HG03460 (cell line): Measurements from ENCODE around the gene VPS50.

Experiments used
- ATAC-seq: cut with Tn5 transposase; IDR thresholded peaks from one replicate; pipeline ENCODE4 v1.9.1; 2021; ENCODE audit not compliant: unreplicated experiment

Gene VPS50

GRCh38 chr7:93238131-93238530 lies 6.0 kb downstream of the VPS50 start:
- no peak for ATAC-seq

DNA sequence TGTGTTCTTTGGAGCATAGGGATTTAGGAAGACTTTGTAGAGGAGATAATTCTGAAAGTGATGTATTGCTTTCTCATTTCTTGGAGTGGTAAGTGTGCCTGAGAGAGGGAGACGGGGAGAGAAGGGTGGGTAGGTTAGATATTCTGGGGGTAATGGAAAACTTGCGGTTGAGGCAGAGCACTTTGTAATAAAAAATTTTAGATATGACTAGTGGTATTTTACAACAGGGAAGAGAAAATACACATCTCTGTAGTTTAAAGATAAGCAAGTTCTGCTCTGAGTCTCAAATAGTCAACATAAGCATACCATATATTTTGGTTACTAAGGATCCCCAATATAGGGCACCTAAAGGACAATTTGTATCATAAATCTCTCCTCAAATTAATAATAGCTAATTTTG lies 6.6 kb downstream of the VPS50 start:
- ATAC-seq = no peak

DNA sequence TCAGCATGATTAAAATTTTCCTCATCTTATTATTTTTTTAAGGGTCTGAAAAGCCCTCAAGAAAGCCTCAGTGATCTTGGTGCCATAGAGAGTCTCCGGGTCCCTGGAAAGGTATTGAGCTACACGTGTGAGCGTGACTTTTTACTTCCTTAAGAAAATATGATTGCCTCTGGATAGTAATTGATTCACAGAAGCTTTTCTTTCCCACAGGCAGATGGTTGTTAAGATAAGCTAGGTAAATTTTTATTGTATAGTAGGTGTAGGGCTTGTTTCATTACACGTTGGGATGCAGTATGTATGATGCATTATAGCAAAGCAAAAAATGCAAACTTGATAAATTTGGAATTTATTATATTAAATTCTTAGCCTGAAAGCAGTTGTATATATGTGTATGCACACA lies 7.7 kb downstream of the VPS50 start:
- ATAC-seq = no peak

DNA sequence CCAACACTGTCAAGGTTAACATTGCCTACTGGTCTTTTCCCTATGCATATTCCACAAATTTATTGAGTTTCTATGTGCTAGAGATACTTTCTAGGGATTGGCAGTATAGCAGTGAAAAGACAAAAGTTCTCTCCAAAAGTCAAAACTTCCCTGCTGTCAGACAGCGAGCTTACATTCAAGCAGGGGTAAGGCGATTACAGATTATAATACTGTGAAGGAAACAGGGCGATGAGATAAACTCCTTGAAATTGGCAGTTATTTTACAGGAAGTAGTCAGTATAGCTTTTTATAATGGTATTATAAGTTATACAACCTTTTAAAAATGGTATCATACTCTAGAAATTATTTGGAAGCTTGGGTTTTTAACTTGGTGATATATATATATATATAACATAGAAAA lies 9.9 kb downstream of the VPS50 start:
- ATAC-seq = no peak

DNA sequence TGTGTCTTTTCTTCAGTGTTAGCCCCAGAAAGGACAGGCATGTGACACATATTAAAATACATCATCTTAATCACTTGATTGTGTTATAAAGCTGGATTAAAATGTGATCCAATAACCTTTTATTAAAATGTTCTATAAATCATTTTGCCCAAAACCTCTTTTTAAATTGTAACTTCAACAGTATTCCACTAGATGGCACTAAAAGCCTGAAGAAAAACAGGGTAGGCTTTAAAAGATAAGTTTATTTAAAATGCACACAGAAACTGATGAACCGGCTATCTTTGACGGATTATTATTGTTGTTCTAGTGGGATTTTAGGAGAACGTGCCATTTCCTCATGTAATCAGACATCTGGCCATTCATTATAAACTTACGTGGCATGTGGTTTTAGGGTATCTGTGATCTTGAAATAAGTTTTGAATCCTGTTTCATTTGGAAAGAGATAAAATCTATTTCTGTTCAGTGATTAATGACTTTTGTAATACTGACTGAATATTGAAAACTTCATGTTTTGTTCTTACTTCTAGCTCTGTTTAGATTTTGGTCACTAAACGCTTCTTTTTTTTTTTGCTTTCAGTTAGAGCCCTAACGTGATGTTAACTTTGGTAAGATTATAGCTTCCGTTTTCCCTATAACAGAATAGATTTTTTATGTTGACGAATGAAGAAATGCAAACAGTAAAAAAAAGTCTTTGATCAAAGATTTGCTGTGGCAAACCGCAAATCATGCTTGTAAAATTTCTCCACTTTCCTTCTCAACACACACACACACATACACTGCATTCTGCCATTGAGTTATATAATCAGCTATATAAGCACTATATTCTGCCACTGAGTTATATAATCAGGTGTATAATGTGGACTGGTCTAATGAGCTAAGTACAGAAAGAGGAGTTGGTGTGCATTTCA lies 13.6 kb downstream of the VPS50 start:
- ATAC-seq = no peak

GRCh38 chr7:93249491-93250148 lies 17.5 kb downstream of the VPS50 start:
- ATAC-seq = no peak

DNA sequence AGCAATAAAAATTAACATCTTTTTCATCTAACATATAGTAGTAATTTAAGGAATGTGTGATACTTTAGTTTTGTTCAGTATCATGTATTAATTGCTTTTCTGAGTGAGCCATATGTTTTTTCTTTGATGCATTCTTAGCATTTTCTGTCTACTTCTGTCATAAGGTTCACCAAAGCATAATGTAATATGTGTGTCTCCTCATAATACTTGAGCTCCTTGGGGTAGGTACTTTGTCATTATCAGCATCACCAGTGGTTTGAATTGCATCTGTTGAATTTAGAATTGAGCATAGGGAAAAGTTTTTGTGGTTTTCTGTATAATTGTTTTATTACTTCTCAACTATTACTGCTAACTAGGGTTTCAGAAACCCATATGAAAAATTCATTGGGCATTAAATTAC lies 26.5 kb downstream of the VPS50 start:
- no peak for ATAC-seq

GRCh38 chr7:93262535-93262934 lies 30.4 kb downstream of the VPS50 start:
- no peak for ATAC-seq

GRCh38 chr7:93265220-93265619 lies 33.1 kb downstream of the VPS50 start:
- ATAC-seq = no peak

GRCh38 chr7:93279541-93279940 lies 47.4 kb downstream of the VPS50 start:
- ATAC-seq = no peak

DNA sequence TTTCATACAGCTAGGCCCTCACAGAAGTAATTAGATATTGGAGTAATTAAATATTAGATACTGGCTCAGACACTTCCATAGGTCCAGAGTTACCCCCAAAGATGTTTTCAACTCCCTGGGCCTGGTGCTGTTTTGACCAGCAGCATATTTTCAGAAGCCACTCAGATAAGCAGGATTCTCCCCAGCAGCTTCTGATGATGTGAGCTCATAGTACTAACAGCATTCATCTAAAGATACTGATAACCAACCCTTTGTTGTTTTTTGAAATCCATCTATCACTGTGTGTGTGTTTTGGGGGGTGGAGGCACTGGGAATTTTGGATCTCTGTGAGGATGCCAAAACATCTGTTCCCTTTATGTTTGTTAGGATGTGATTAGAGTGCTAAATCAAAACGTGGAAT lies 52.7 kb downstream of the VPS50 start:
- no peak for ATAC-seq

- no peak for ATAC-seq
Measured at GRCh38 chr7:93293229-93293628, 61.1 kb downstream of the VPS50 start.

DNA sequence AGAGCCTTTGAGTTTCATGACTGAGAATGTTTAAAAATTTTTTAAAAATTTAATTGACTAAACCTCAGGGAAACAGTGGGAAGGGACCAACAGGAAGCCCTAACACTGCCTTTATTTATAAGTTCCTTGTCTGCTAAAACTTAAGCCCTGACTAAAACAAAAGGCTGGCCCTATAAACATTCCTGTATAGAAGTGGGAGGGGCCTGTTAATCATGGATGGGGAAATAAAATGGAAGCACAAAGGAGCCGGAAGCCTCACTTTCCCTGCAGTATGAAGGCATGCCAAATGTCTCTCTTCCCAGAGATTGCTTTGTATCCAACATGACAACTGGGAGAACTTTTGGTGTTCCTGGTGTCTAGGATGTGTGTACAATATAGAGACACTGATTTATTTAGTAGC lies 66.0 kb downstream of the VPS50 start:
- no peak for ATAC-seq

GRCh38 chr7:93298671-93299070 lies 66.5 kb downstream of the VPS50 start:
- ATAC-seq = no peak

- no peak for ATAC-seq
Measured at GRCh38 chr7:93301736-93302135, 69.6 kb downstream of the VPS50 start.

DNA sequence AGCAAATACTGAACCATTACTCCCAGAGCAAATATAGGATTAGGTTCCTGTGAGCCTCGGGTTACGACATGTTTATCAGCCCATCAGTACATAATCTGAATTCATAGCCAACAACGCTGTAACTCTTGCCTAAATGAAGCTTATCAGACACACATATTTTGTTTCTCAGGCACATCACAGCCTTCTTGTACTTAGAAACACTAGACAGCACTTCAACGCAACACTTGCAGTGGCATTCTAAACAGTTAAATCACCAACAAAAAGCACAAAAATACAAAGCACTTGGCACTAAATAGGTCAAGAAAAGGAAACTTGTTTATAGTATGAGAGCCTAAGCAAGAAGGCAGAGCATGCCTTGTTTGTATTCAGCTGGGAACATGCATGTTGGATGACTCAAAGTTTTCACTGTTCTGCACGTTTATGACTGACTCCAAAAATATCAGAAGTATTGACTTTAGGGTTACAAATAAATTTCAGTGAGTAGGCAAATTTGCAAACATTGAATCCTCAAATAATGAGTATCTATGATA lies 75.0 kb downstream of the VPS50 start:
- ATAC-seq = no peak

DNA sequence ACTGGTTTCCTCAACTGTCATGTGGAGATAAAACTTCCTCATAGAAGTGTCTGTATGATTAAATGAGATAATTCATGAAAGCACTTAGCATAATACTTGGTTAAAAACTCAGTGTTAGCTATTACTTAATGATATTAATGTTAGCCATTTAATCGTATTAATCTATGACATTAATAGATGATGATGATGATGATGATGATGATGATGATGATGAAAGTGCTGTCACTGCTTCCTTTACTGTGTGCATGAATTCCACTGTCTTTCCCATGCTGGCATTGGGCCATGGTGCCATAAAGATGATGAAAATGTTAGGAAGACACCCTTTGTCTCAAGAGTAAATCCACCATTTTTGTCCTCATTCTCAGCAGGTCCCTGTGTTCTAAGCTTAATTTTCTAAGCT lies 75.8 kb downstream of the VPS50 start:
- ATAC-seq = no peak

GRCh38 chr7:93310346-93310745 lies 78.2 kb downstream of the VPS50 start:
- ATAC-seq = no peak

- no peak for ATAC-seq
Measured at GRCh38 chr7:93314449-93314848, 82.3 kb downstream of the VPS50 start.

DNA sequence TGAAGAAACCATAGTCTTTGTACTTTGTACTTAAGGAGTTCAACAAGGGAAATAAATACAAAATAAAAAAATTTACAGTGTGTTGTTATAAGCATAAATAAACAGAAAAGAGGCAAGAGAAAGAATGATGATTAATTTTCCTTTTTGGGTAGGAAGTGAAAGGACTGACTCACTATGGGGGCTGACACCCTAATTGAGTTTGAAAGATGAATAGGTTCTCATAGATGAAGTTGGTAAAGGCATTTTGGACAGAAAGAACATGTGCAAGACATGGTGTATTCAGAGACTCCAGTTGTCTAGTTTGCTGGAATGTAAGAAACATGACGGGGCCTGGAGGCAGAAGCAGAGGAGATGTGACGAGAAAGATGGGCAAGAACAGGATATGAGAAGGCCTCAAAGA lies 83.7 kb downstream of the VPS50 start:
- ATAC-seq = no peak

GRCh38 chr7:93316730-93317129 lies 84.6 kb downstream of the VPS50 start:
- ATAC-seq = no peak

GRCh38 chr7:93320887-93321286 lies 88.7 kb downstream of the VPS50 start:
- ATAC-seq = no peak
